Activated gamma-delta T cell treated with Interleukin-2 at 50 U/mL for 16 hours (primary cell): ENCODE measurements around the gene PRKG1.
"Not testable (repeated sequence)": the region's sequence is repeated elsewhere in the genome, so short reads cannot be mapped to it uniquely, and the experiment has no call there.

Experiments
- DNase-seq: peaks from one replicate; pipeline ENCODE4 v3.0.0-alpha.2; 2020

The PRKG1 gene

DNA sequence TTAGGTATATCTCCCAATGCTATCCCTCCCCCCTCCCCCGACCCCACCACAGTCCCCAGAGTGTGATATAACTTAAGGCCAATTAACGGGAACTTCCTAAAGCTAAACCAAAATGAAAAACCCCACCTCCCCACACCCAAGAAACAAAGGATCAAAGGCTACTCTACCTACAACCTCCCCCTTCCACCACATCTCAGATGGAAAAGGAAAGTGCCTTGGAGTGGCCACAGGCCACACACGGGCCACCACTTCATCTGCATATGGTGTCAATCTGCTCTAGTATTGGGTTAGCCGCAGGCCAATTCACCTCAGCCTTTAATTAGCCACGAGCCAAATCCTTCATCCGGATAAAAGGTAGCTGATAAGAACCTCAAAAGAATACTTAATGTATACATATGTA, 605.6 kb downstream of the PRKG1 start:
- no peak for DNase-seq

DNA sequence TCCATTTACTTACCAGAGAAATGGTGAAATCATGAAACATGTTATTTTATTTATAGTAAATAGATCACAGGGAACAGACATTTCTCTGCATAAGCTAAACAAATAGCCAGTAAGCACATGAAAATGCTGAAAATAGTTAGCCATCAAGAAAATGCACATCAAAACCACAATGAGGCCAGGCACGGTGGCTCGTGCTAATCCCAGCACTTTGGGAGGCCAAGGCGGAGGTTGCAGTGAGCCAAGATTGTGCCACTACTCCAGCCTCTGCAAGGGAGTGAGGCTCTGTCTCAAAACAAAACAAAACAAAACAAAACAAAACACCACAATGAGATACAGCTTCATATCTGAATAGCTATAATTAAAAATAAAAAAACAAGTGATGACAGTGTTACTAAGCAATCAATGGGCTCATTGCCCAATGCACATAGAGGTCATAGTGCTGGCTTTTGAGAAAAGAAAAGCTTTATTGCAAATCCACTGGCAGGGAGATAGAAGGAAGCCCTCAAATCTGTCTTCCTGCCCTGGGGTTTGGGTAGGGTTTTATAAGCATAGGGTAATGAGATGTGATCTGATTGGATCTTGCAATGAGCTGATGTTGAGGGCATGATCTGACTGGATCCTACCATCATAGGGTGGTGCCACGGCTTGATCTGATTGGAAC, 608.9 kb downstream of the PRKG1 start:
- no peak for DNase-seq

DNA sequence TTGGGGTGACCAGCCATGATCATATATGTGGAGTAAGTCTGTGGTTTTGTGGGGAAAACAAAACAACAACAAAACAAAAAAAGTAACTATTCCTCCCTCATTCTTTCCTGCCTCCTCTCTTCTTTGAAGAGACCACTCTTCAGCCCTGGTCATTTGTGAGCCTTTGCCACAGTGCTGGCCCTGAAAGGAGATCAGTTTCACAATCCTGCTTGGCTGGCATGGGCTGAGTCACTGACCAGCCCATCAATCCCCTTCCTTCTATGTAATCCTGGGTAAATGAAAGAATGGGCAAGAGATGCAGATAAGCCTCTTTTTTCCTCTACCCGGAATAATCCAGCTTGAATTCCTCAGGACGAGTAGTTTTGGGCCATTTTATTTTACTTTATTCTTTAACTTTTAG, 611.5 kb downstream of the PRKG1 start:
- no peak for DNase-seq

DNA sequence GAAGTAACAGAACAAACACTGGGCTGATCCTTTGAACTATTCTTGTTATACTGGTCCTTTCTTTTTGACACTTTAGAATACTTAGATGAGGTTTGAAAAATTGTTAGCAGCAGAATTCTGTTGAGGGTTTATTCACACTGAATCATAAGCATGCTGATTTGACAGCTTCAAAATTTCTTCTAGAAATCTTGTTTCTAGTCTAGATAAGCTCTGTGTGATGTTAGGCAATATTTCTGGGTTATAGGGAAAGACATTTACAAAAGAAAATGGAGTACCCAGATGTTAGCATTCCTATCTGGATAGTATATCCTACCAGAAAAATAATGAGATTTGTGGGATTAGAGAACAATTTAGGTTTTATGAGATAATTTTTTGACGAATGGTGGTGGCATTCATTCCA, 613.0 kb downstream of the PRKG1 start:
- DNase-seq: no peak

DNA sequence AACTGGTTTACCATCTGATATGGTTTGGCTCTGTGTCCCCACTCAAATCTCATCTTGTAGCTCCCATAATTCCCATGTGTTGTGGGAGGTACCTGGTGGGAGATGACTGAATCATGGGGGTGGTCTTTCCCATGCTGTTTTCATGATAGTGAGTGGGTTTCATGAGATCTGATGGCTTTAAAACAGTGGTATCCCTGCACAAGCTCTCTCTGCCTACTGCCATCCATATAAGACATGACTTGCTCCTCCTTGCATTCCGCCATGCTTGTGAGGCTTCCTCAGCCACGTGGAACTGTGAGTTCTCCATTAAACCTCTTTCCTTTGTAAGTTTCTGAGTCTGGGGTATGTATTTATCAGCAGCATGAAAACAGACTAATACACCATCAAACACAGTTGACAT, 614.5 kb downstream of the PRKG1 start:
- DNase-seq: not testable (repeated sequence)

DNA sequence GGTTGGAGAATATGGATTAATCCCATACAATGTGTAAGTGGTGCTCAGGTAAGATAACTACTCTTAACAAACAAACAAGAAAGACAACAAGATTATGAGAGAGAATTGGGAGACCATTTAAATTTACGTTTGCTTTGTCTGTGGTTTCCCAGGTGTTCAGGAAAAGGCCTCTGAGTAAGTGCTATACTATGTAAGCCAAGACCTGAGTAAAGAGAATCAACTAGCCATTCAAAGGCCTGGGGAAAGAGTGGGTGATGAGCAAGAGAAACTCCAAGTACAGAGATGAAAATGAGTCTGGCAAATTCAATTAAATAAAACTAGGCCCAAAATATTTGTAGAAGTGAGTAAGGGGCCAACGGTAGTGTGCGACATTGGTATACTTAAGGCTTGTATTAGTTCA, 615.2 kb downstream of the PRKG1 start:
- no peak for DNase-seq

DNA sequence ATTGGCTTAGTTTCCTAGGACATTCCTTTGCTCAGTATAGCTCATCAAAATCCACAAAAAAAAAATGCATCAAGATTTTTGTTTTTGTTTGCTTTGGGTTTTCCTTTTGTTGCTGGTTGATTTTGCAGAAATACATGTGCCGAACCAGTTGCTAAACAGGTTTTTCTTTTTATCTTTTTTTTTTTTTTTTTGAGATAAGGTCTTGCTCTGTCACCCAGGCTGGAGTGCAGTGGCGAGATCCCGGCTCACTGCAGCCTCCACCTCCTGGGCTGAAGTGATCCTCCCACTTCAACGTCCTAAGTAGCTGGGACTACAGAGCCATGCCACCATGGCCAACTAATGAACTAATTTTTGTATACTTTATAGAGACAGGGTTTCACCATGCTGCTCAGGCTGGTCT, 616.8 kb downstream of the PRKG1 start:
- no peak for DNase-seq

DNA sequence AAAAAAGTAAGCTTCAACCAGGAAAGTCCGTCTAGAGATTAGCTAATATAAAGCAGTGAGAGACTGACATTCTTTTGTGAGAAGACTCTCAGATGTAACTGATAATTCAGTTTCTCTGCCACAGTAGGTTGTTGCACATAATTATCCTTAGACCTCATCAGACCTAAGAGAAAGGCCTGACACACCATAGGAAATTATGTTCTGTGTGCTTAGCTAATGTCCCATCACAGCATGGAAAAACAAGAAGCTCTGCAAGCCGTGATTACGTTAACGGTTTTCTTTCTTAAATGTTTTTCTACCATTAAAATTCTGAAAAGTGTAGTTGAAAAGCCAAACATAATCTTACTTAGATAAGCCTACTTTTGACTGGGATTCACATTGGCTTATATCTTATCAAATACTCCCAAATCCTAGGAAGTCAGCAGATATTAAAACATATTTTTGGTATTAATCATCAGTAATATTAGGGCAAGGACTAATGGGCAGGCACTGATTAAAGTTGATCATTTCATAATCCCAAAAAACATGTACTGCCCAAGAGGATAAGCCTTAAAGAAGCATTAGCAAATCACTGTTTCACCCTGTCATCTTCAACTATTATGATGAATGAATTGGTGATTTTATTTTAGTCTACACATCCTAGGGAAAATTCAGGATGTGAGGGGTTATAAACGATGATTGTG, 619.9 kb downstream of the PRKG1 start:
- DNase-seq: no peak

DNA sequence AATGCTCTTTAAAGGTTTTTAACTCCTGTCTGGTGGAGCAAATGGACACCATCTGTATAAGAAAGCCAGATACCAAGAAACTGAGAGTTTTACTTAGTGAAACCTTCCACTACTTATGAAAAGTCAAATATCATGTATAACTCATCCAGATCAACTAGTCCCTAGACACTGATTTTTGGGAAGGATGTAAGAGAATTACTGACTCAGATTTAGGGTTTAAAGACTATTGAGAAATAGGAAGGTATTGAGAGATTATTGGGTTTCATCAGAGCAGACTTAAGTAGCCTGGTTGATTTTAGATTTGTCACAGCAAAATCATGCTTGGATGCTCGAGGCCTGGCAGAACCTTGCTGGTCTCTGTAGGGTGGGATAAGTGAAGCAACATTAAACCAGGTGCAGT, 622.0 kb downstream of the PRKG1 start:
- DNase-seq: no peak

DNA sequence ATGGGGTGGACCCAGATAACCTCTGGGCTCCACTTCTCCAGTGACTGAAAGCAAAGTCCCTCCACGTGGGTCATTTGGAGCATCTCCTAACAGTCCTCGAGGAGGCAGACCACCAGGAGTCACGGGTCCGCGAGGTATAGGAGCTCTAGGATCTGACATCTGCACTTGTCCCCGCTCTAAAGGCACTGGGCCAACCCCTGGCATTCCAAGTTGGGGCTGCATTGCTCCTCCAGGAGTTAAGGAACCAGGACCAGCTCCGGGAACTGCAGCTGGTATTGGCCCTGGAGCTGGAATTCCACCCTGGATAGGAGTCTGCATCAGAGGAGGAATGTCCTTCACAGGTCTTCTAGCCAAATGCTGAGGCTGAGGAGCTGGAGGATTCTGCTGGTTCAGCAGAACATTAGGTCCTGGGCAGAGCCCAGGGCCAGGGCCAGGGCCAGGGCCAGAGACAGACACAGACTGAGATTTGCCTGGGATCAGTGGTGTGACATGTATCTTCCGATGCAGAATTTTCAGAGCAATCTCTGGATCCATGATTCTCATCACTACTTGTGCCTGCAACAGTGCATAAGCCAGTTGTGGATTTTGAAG, 624.3 kb downstream of the PRKG1 start:
- no peak for DNase-seq

DNA sequence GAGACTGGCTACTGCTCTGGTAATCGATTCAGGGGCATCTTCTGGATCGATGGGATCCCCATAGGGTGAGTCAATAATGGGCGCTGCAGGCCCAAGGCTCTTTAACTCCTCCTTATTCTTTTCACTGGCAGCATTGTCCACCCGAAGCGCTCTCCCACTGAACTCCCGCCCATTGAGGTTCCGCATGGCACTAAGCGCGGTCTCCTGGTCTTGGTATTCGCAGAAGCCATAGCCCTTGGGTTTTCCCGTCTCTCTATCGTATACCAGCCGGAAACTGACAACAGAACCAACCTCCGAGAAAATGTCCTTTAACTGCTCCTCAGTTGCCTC, 624.8 kb downstream of the PRKG1 start:
- no peak for DNase-seq

DNA sequence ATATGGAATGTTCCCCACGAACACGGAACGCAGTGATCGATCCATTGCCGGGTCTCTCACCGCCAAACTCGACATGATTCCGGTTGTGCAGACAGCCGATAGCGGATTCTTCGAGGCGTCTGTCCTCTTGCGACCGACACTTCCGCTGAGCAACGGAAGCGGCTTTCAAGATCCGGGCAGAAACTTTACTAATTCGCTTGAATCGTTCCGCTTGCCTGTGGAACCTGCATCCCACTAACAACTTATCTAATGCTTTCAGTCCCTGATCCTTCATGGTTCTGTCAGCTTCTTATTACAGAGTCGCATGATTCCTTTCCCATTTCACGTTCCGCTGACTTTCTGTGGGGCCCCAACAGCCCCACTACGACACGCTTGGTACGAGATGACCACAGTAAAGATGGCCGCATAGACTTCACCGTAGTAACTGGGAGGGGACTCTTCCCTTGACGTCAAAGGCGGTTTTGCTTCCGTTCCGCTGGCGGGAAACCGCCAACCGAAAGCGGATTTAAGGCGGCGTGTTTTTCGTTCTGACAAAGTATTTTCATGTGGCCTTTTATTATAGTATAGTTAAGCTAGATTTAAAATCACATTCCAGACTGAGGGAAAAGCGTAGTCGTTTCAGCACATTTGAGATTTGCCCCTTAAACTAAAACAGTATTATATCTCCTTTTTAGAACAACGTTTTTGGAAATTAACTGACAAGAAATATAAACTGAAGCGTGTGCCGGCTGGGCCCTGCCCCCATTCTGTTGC, 625.4 kb downstream of the PRKG1 start, which contains the start of gene CSTF2T:
TSS of gene CSTF2T (minus strand) at position 121 of the 753 bp plus-strand sequence. CDS start at position 75, 46 bp downstream.
- DNase-seq: peak; percentile 91

DNA sequence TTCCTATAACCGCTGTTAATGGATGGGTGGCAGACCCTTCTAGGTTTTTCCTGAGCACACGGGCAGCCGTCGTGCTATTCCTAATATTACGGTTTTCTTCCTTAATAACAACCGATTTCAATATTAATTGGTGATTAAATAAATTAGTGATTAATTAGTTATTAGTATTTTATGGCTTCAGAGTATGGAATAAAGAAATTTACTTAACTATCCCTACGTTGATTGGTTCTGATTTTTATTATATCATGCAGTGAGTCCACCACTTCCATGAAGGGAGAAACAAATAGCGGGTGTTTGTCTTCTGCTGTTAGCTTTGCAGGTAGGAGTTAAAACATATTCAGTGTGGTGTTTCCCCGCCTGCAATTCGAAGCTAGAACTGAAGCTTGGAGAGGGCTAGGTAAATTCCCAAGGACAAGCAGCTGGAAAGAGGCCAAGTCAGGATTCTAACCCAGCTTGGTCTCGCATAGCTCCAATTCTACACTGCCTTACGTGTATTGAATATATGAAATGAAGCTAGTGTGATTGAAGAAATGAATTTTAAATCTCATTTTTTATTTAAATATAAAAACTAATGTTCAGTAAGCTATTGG, 626.0 kb downstream of the PRKG1 start:
- no peak for DNase-seq

DNA sequence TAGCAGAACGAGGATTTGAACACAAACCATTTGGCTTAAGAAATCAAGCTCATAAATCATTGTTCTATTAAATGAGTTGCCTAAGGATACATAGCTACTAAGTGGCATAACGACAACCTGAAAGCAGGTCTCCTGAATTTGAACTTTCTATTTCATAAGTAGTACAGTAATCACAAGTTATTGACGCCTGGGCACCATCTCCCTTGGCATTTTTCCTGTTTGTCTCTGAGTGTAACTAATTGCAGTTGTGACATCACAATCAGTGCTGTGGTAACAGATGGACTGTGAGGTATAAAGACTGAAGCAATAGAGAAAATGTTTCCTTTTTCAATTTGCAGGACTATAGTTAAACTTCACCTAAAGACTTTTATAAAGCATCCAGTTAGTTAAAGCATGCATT, 631.5 kb downstream of the PRKG1 start:
- no peak for DNase-seq

DNA sequence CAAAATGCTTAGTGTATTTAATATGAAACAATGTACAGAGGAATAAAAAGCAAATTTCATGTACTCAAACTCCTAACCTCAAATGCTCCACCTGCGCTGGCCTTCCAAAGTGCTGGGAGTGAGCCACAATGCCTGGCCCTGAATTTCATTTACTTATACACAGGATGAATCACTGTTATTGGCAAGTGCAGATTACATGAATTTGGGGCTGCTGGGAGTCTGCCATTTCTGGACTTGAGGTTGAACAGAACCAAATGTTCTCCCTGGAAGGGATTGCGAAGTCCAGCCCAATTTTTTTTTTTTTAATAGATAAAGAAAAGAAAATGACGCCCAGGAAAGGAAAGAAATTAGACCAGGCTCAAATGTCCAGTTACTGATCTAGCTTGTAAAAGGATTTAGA, 631.9 kb downstream of the PRKG1 start:
- DNase-seq: no peak

DNA sequence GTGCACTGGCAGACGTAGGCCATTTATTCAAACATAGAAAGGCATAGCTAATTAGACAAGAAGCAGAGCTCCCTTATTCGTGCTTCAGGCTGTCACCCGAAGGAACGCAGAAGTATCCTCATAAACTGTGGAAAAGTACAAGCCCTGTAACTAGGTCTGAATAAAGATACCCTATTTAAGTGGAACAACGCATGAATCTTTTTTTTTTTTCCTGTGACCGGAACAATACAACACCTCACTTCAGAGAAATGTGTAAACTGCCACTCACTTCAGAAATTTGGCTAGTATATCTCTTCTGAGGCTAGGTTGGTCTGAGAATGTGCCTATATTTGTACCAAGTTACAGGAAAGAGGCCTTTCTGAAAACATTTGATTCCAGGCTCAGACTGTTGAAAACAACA, 633.1 kb downstream of the PRKG1 start:
- no peak for DNase-seq

DNA sequence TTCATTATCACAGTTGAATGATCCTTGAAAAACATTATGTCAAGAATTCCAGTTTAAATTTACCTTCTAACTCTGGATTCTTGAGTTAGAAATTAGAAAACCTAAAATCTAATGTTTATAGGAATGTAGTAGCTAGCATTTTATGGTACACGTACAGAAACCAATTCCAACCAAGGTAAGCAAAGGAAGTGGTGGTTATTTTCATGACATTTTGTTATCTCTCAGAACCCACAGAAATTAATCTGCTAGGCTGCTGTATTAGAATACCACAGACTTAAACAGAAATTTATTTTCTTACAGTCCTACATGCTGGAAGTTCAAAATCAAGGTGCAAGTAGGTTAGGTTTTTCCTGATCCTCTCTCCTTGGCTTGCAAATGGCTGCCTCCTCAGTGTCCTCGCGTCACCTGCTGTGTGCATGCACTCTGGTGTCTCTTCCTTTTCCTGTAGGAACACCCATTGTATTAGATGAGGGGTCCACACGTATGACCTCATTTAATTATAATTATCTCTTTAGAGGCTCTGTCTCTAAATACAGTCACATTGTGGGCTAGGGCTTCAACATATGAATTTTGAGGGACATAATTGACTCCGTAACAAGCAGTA, 633.6 kb downstream of the PRKG1 start:
- no peak for DNase-seq

DNA sequence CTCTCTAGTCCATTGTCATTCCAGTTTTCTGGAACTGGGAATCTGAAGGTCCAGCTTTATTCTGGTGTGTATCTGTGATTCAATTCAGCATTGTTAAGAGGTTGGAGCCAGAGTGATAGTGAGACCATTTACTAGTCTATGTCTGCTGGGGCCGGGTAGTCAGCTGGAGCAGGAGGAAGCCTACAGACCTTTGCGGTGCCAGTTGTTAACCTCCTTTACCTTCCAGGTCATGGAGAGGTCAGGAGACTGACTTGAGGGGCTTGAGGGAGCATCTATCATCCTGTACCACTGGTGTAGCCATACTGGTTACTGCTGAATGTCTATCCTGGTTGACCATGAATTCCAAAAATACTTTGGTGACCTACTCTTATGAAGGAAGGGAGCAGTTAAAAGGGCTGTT, 634.3 kb downstream of the PRKG1 start:
- DNase-seq: no peak

DNA sequence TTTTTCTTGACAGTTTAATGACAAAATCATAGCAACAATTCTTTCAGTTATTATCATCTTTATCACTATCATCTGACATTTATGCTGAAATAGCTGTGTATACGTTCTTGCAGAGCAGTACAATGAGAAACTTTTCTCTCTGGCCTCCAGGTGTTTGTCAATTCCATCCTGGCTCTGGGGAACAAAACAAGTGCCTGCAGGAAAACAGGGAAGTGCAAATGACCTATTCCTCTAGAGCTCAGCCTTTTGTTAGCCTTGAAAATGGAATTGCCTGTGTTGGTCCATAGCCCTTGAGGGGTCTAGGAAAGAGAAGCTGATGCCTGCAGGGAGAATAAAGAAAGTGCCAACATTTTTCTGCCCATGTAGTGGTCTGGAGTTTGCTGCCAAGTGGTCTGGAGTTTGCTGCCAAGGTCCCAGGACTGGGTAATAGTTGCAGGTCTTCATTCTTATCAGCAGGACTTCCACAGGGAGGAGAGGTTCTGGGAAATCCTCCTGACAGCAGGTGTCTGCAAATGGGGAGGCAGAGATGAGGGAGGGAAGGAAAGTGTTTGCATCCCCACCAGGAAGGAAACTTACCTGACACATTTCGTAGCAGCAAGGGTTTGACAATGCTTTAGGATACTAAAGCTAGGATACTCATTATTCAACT, 635.2 kb downstream of the PRKG1 start:
- no peak for DNase-seq

DNA sequence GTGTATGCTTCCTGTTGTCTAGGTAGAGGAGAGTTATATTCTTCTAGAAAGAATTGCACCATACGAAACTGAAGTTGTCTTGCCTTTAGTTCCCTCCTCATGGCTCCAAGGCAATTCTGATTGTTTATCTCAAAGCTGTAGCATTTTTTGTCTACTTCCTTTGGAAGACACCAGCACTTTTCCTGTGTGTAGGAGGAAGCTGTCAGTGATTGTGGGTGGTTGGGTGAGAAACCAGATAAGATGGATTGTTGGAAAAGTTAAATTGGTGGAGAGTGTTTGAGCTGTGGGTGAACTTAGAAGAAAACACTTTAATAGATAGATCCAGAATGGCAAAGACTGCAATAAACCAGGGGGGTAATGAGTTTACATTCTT, 637.2 kb downstream of the PRKG1 start:
- no peak for DNase-seq

DNA sequence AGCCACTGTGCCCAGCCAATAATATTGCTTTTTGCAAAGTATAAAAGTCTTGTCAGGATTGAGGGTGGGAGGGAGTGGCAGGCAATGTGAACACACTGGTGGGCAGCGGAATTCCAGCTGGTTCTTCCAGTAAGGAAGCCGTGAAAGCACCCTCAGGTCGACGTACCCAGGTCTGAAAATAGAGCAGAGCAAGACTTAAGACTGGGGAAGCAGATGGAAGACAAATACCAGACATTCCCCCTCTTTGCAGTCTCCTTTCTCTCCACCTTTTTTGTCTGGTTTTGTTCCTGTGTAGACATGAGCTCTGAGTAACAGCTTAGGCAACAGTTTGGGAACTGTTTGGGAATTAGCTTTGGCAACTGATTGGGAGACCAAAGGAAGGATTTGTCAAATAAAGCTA, 642.7 kb downstream of the PRKG1 start:
- DNase-seq: no peak

DNA sequence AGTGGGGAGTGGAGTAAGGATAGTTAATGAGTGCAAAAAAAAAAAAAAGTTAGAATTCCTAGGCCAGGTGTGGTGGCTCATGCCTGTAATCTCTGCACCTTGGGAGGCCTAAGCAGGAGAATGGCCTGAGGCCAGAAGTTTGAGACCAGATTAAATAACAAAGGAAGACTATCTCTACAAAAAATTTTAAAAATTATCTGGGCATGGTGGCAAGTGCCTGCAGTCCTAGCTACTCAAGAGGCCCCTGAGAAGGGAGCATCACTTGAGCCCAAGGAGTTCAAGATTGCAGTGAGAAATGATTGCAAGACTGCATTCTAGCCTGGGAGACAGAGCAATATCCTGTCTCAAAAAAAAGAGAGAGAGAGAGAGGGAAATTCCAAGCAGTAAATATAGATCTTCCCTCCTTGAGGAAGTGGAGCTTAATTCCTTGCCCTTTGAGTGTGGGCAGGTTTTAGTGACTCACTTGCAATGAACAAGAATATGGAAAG, 644.6 kb downstream of the PRKG1 start:
- DNase-seq: no peak
